HEK293T (cell line): ENCODE results near the gene ZBTB20.

Source experiments
- ARNT ChIP-seq: fragments of 450-650 bp; IDR thresholded peaks from 2 replicates; pipeline ENCODE4 v1.6.1; 2017; ENCODE audit warnings: mild to moderate bottlenecking
- BHLHE40 ChIP-seq: fragments of 450-650 bp; IDR thresholded peaks from 2 replicates; pipeline ENCODE4 v1.6.1; 2016; ENCODE audit warnings: mild to moderate bottlenecking, moderate library complexity, borderline replicate concordance
- CTBP1 ChIP-seq: fragments of 450-650 bp; IDR thresholded peaks from 2 replicates; pipeline ENCODE4 v1.6.1; 2016; ENCODE audit warnings: borderline replicate concordance
- ELF4 ChIP-seq: fragments of 450-650 bp; IDR thresholded peaks from 2 replicates; pipeline ENCODE4 v1.6.1; 2017; ENCODE audit warnings: antibody characterized with exemption
- FOXA1 ChIP-seq: fragments of 450-650 bp; IDR thresholded peaks from 2 replicates; pipeline ENCODE4 v1.6.1; 2016; ENCODE audit warnings: mild to moderate bottlenecking
- FOXK2 ChIP-seq: fragments of 450-650 bp; IDR thresholded peaks from 2 replicates; pipeline ENCODE4 v1.6.1; 2016; ENCODE audit warnings: mild to moderate bottlenecking
- FOXM1 ChIP-seq: fragments of 450-650 bp; IDR thresholded peaks from 2 replicates; pipeline ENCODE4 v1.6.1; 2017; ENCODE audit warnings: mild to moderate bottlenecking, borderline replicate concordance
- HDGF ChIP-seq: fragments of 450-650 bp; IDR thresholded peaks from 2 replicates; pipeline ENCODE4 v1.6.1; 2017; ENCODE audit warnings: antibody characterized with exemption, borderline replicate concordance
- L3MBTL2 ChIP-seq: fragments of 450-650 bp; conservative IDR thresholded peaks from 2 replicates; pipeline ENCODE4 v1.6.1; 2016; ENCODE audit warnings: mild to moderate bottlenecking
- SP1 ChIP-seq: fragments of 450-650 bp; IDR thresholded peaks from 2 replicates; pipeline ENCODE4 v1.6.1; 2017
- SUZ12 ChIP-seq: fragments of 450-650 bp; IDR thresholded peaks from 2 replicates; pipeline ENCODE4 v1.6.1; 2016; ENCODE audit warnings: mild to moderate bottlenecking
- TARDBP ChIP-seq: fragments of 450-650 bp; IDR thresholded peaks from 2 replicates; pipeline ENCODE4 v1.6.1; 2016
- ZNF384 ChIP-seq: fragments of 450-650 bp; IDR thresholded peaks from 2 replicates; pipeline ENCODE4 v1.6.1; 2016
- TF ChIP-seq, protein P1 (sequence below): fragments of 450-650 bp; IDR thresholded peaks from 2 replicates; pipeline ENCODE4 v1.6.1; 2016

- TF ChIP-seq SP1: no peak
- TF ChIP-seq FOXM1: no peak
- no peak for TF ChIP-seq HDGF
- no peak for TF ChIP-seq ARNT
- no peak for TF ChIP-seq SUZ12
- no peak for TF ChIP-seq CTBP1
- TF ChIP-seq, protein P1, sequence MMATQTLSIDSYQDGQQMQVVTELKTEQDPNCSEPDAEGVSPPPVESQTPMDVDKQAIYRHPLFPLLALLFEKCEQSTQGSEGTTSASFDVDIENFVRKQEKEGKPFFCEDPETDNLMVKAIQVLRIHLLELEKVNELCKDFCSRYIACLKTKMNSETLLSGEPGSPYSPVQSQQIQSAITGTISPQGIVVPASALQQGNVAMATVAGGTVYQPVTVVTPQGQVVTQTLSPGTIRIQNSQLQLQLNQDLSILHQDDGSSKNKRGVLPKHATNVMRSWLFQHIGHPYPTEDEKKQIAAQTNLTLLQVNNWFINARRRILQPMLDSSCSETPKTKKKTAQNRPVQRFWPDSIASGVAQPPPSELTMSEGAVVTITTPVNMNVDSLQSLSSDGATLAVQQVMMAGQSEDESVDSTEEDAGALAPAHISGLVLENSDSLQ: no peak
- TF ChIP-seq ZNF384: no peak
- no peak for TF ChIP-seq TARDBP
- no peak for TF ChIP-seq L3MBTL2
- TF ChIP-seq FOXK2: no peak
- TF ChIP-seq ELF4: no peak
- no peak for TF ChIP-seq BHLHE40
- TF ChIP-seq FOXA1: no peak
These were observed 550.1 kb downstream of the ZBTB20 start for GRCh38 chr3:114597012-114597411.
